Naive B cell (primary cell): ENCODE measurements around the gene ZNF135. TPM values are rescaled to one million over a fixed set of nuclear protein-coding genes. Genes with fewer than 3 reads are reported as not detected.

ENCODE experiments used
- ATAC-seq, 2 donors: fragments of 150-1000 bp; cut with Tn5 transposase; 2 replicates each; pipeline ENCODE4 v1.10.0; 2021; ENCODE audit warnings: low read depth in 2 of 2, mild to moderate bottlenecking in 2 of 2, moderate library complexity in 2 of 2
- DNase-seq: peaks from one replicate; pipeline ENCODE4 v3.0.0; 2022
- H3K27ac Mint-ChIP-seq, 6 donors: one replicate each; pipeline ENCODE4 v1.8.0; 2020 to 2022; ENCODE audit warnings: mild to moderate bottlenecking in 6 of 6, mixed read lengths in 6 of 6, moderate library complexity in 5 of 6, inconsistent platforms in 2 of 6
- H3K27me3 Mint-ChIP-seq, 3 donors: one replicate each; pipeline ENCODE4 v1.8.0; 2021 to 2022; ENCODE audit warnings: mixed read lengths in 3 of 3, mild to moderate bottlenecking in 1 of 3
- H3K36me3 Mint-ChIP-seq, 2 donors: one replicate each; pipeline ENCODE4 v1.8.0; 2020 to 2022; ENCODE audit warnings: mixed read lengths in 2 of 2, inconsistent platforms in 1 of 2, mild to moderate bottlenecking in 1 of 2
- H3K4me1 Mint-ChIP-seq, 3 donors: one replicate each; pipeline ENCODE4 v1.8.0; 2020 to 2022; ENCODE audit warnings: mixed read lengths in 3 of 3, inconsistent platforms in 1 of 3, mild to moderate bottlenecking in 1 of 3, moderate library complexity in 1 of 3
- H3K4me3 Mint-ChIP-seq, 8 donors: one replicate each; pipeline ENCODE4 v1.8.0; 2020 to 2022; ENCODE audit warnings: mild to moderate bottlenecking in 8 of 8, mixed read lengths in 8 of 8, moderate library complexity in 8 of 8, inconsistent platforms in 2 of 8
- H3K9me3 Mint-ChIP-seq, 7 donors: one replicate each; pipeline ENCODE4 v1.8.0; 2020 to 2022; ENCODE audit warnings: mixed read lengths in 7 of 7, mild to moderate bottlenecking in 5 of 7, inconsistent platforms in 2 of 7, moderate library complexity in 1 of 7
- polyA plus RNA-seq, 6 donors: library from polyadenylated mRNA; unstranded; fragments of 300-500 nt; fragmentation: Illumina TruSeq; gene quantifications; one replicate each; pipeline ENCODE4 v1.2.3, GENCODE V29; 2021; ENCODE audit warnings: low read depth in 6 of 6

ZNF135 gene
- polyA plus RNA-seq, 6 donors from 2014 or later, result 4.2 to 11.1 (median 5.6) TPM; not detected in 1

DNA sequence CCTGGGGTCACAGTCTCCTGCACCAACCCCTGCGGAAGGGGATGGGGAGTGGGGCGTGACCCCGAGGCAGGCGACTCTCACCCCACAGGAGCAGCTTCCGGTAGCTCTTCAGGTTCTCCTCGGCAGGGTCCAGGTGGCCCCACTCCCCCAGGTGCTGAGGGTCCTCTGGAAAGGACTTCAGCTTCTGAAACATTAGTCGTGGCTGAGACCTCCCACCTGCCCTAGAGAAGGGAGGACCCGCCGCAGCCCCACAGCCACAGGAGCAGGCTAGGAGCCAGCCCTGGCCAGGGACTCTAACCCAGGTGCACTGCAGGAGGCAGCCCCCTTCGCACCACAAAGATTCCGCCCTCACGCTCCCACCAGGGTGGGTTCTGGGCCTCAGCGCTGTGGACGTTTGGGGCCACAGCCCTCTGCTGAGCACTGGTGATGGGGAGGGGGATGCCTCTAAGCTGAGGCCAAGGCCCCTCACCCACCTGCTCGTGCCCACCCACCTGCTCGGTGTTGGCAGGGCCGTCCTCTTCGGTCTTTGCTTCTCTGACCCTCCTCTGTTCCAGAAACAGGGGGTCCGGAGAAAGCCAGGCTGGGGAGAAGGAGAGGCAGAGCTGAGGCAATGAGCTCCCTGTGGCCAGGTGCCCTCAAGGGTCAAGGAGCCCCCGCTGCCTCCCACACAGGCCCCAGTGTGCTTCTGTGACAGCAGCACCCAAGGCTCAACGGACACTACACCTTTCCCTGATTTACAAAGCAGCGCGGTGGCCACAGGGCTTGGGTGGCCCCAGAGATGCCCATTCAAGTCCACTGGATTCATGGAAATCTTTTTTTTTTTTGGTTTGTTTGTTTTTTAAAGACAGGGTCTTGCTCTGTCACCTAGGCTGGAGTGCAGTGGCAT, 28.0 kb downstream of the ZNF135 start:
- no peak for ATAC-seq
- Mint-ChIP-seq H3K27ac (no peak overlapping the region), H3K27me3 (no peaks in the 10 kb centered on the region), H3K36me3 (peaks cover 0 to 8% of the 10 kb centered on the region in 2 donors), H3K4me3 (no peak overlapping the region), H3K9me3 (peaks cover 0 to 19% (median 8%) of the 10 kb centered on the region in 7 donors), H3K4me1 (peaks cover 0 to 4% (median 0%) of the 10 kb centered on the region in 3 donors)
- no peak for DNase-seq

DNA sequence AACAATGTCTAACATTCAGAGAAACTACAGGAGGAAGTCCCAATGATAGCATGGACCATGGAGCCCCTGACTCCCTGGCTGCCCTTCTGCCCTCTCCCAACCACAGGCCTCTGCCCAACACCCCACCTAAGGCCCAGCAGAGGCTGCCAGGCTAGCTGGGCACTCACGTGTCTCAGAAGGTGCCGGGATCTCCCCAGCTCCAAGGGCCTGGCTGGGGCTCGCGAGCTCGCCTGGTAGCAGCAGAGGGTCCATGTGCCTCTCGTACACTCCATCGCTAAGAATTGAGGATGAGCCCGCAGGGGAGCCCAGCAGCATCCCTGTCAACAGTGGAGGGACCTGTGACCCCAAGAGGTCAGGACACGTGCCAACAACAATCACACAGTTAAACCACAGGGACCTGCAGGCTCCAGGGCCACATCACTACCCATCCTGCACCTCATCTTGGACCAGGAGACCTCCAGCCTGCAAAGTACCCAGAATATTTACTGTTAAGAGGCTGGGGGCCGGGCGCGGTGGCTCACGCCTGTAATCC, 29.5 kb downstream of the ZNF135 start:
- H3K27ac Mint-ChIP-seq, result no peak overlapping the region
- no peaks in the 10 kb centered on the region for H3K27me3 Mint-ChIP-seq
- H3K9me3 Mint-ChIP-seq, result peaks cover 0 to 9% (median 4%) of the 10 kb centered on the region in 7 donors
- peaks cover 6 to 7% of the 10 kb centered on the region in 2 donors for H3K36me3 Mint-ChIP-seq
- ATAC-seq (no peak), DNase-seq (no peak)
- peaks cover 3 to 12% (median 5%) of the 10 kb centered on the region in 3 donors for H3K4me1 Mint-ChIP-seq
- H3K4me3 Mint-ChIP-seq, result no peak overlapping the region

DNA sequence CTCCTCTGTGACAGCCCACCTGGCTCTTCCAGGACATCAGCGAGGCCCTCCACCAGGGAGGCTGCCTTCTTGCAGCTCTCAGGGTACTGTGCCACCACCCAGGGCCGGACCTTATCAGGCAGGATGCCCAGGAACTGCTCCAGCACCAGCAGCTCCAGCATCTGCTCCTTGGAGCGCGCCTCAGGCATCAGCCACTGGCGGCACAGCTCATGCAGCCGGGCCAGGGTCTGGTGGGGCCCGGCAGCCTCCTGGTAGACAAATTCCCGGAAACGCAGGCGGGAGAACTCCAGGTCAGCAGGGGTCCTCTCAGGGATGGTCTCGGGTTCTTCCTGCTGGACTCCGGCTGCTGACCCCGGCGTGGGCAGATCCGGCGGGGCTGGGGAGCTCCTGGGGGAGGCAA, 30.8 kb downstream of the ZNF135 start:
- Mint-ChIP-seq H3K4me3 (no peak overlapping the region), H3K36me3 (peaks cover 0 to 8% of the 10 kb centered on the region in 2 donors), H3K9me3 (peaks cover 0 to 7% (median 0%) of the 10 kb centered on the region in 7 donors), H3K4me1 (peaks cover 5 to 14% (median 6%) of the 10 kb centered on the region in 3 donors), H3K27me3 (no peaks in the 10 kb centered on the region), H3K27ac (peak overlapping the region in 2 of 6 donors; percentile 53 to 56)
- ATAC-seq (no peak), DNase-seq (no peak)

DNA sequence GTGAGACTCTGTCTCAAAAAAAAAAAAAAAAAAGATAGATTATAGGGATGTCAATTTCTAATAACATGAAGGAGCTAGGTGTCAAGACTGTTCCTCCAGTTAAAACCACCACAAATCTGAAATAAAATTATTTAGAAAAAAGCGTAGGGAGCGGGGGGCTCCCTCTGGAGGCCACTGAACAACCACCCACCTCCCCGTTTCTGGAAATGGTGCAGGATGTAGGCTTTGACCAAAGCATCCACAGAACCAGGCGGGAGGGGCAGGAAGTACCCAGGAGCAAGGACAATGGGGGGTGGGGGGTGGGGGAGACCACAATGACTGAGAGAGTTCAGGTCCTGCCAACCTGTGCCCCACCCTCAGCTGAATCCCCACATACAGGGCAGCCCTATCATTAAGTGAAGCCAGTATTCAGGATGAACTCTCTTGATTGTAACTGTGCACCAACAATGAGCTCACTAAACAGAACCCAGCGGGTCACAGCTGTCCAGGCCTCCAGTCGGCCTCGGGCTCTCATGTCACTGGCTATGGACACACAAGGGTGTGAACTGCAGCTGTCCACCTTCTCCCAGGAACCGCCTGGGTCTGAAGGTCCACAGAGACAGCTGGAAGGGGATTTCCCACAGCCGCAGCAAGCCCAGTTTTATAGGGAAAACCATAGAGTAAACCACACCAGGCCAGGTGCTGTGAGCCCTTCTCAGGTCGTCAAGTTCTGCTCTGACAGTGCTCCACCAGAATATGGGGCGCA, 32.3 kb downstream of the ZNF135 start:
- Mint-ChIP-seq H3K4me3 (peak overlapping the region in 2 of 8 donors; percentile 56 to 68), H3K9me3 (peaks cover 0 to 7% (median 0%) of the 10 kb centered on the region in 7 donors), H3K27me3 (no peaks in the 10 kb centered on the region), H3K36me3 (peaks cover 0 to 15% of the 10 kb centered on the region in 2 donors), H3K4me1 (peaks cover 8 to 21% (median 17%) of the 10 kb centered on the region in 3 donors), H3K27ac (peak overlapping the region in 5 of 6 donors; percentile 64 to 93 (median 83))
- no peak for DNase-seq
- ATAC-seq, result no peak

DNA sequence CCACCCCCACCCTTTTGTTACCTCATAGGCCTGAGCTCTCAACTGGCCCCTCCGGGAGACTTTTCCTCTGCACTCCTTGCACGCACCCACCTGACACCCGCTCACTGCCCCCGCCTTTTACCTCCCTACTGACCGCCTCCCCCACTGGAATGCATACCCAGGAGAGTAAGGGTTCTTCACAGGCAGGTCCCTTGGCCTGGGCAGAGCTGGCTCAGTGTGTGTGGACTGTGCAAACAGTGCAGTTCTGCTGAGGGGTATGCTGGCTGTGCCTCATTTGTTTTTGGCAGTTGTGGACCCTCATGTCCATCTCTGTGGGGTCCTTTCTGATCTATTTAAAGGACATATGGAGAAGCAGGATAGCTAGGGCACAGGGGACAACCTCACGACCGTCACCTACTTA, 34.0 kb downstream of the ZNF135 start:
- Mint-ChIP-seq H3K27ac (peak overlapping the region in 2 of 6 donors; percentile 78 to 86), H3K9me3 (peaks cover 0 to 5% (median under 1%) of the 10 kb centered on the region in 7 donors), H3K27me3 (no peaks in the 10 kb centered on the region), H3K4me1 (peaks cover 21 to 33% (median 32%) of the 10 kb centered on the region in 3 donors), H3K36me3 (peaks cover 0 to 17% of the 10 kb centered on the region in 2 donors), H3K4me3 (no peak overlapping the region)
- ATAC-seq (no peak), DNase-seq (no peak)

DNA sequence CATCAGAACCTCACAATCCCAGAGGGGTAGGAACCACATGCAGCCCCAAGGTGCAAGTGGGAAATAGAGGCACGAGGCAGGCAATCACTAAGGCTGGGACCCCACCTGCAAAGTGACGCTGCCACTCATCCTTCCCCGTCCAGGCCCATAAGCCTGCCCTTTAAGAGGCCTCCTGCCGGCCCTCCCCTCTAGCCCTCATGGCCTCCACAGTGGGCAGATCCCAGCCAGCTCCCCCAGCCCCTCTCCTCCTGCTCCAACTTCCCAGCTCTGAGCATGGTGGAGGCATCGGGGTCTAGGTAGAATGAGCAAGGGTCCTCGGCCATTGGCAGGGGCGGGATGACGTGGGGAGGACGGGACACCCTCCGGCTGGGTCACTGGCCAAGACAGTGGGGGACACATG, 36.2 kb downstream of the ZNF135 start:
- Mint-ChIP-seq H3K36me3 (peaks cover 3 to 24% of the 10 kb centered on the region in 2 donors), H3K4me1 (peaks cover 28 to 42% (median 41%) of the 10 kb centered on the region in 3 donors), H3K27ac (peak overlapping the region in 3 of 6 donors; percentile 33 to 100 (median 100)), H3K9me3 (peaks cover 0 to 11% (median 7%) of the 10 kb centered on the region in 7 donors), H3K4me3 (peak overlapping the region in 3 of 8 donors; percentile 20 to 84 (median 25)), H3K27me3 (no peaks in the 10 kb centered on the region)
- ATAC-seq (no peak), DNase-seq (no peak)

DNA sequence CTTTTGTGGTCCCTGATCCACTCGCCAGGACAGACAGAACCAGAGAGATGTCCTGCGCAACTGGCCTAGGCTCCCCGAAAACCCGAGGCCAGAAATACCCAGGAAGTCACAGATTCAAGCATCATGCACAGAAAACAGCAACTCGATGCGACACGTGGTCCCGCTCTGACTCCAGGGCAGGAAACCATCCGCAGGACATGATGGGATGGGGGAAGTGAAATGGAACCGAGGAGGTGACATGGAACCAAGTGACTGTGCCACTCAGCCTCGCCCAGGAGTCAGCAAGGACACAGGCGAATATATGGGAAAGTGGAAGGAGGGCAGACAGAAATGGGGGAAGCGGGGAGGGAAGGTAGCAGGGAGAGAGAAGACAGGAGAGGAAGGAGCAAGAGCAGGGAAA, 37.8 kb downstream of the ZNF135 start:
- Mint-ChIP-seq H3K27ac (peak overlapping the region; percentile 93 to 100 (median 100)), H3K9me3 (peaks cover 0 to 14% (median 10%) of the 10 kb centered on the region in 7 donors), H3K4me3 (peak overlapping the region; percentile 80 to 94 (median 85)), H3K4me1 (peaks cover 28 to 41% (median 40%) of the 10 kb centered on the region in 3 donors), H3K27me3 (no peaks in the 10 kb centered on the region), H3K36me3 (peaks cover 3 to 24% of the 10 kb centered on the region in 2 donors)
- no peak for DNase-seq
- ATAC-seq, result no peak

DNA sequence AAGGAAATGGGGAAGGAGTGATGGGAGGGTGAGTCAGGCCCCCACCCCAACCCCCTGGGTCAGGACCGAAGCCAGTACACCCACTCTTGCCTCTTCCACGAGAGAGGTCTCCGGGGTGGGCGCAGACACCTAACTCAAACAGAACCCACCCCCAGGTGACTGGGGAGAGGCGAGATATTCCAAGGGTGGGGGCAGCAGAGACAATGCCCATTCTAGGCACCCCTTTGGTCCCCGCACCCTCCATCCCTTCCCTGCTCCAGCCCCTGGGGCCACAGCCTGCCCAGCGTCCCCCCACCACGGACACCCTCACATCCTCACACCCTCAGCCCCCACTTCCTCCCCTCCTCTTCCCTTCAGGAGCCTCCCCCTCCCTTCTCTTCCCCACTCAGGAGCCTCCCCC, 38.3 kb downstream of the ZNF135 start:
- peaks cover 28 to 41% (median 36%) of the 10 kb centered on the region in 3 donors for H3K4me1 Mint-ChIP-seq
- no peak for DNase-seq
- ATAC-seq, result no peak
- peaks cover 0 to 16% (median 10%) of the 10 kb centered on the region in 7 donors for H3K9me3 Mint-ChIP-seq
- H3K4me3 Mint-ChIP-seq, result peak overlapping the region; percentile 84 to 96 (median 90)
- peak overlapping the region; percentile 100 for H3K27ac Mint-ChIP-seq
- H3K36me3 Mint-ChIP-seq, result peaks cover 6 to 24% of the 10 kb centered on the region in 2 donors
- no peaks in the 10 kb centered on the region for H3K27me3 Mint-ChIP-seq

DNA sequence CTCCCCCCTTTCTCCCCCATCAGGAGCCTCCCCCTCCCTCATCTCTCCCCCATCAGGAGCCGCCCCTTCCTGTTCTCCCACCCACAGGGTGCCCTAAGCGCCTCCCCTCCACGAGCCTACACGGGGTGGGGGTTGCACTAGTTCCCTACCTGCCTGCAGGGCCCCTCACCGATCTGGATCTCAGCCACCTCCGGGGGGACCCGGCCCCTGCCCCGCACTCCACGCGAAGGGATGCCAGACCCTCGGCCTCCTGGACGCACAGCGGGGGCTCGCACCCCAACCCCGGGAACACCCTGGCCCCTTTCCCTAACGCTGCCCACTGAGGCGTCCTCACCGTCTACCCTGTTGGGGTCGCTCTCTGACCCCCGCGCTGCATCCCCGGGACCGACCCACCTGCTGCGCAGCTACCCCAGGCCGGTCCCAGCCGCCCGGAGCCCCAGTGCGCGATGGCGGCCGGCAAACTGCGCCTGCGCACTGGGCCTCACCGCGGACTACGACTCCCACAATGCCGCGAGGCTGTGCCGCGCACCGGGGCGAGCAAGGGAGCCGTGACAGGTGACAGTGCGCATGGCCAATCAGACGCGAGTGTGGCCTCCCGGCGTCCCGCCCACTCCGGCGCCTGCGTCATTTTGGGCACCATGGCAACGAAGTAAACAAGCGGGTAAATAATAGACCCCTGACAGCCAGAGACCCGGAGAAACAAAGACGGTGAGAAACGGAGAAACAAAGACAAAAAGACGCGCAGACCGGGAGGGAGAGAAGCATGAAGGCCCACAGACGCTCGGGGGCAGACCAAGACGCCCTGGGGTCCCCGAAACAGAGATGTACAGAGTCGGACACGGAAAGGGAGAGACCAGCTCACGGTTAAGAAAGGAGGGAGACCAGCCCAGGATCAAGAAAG, 38.9 kb downstream of the ZNF135 start, which contains the start of gene ZSCAN18:
ZSCAN18 (minus strand) TSS at position 451 of the 901 bp plus-strand sequence. CDS start 7,964 bp downstream, outside the sequence.
- DNase-seq, result peak; percentile 100
- H3K4me3 Mint-ChIP-seq, result peak within 1 kb of the TSS; percentile 84 to 96 (median 94)
- peaks cover 8 to 23% of the 10 kb centered on the region in 2 donors for H3K36me3 Mint-ChIP-seq
- no peaks in the 10 kb centered on the region for H3K27me3 Mint-ChIP-seq
- H3K9me3 Mint-ChIP-seq, result peaks cover 0 to 22% (median 12%) of the 10 kb centered on the region in 7 donors
- H3K4me1 Mint-ChIP-seq, result peaks cover 28 to 41% (median 31%) of the 10 kb centered on the region in 3 donors
- H3K27ac Mint-ChIP-seq, result peak within 1 kb of the TSS; percentile 100
- ATAC-seq, result peak; percentile 87

DNA sequence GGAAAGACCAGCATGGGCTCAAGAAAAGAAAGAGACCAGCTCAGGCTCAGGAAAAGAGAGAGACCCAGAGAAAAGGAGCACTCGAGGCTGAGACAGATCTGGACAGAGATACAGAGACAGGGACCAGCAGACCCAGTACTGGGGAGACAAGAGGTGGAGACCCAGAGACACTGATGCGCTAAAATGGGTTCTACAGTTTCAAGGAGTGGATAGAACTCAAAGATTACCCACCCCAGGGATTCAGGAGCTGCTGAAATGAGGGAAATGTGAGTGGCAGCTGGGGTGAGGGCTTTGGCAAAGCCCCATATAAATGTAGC, 39.6 kb downstream of the ZNF135 start:
- no peak for ATAC-seq
- H3K27me3 Mint-ChIP-seq, result no peaks in the 10 kb centered on the region
- H3K27ac Mint-ChIP-seq, result peak overlapping the region; percentile 100
- no peak for DNase-seq
- peaks cover 13 to 22% of the 10 kb centered on the region in 2 donors for H3K36me3 Mint-ChIP-seq
- peaks cover 24 to 36% (median 30%) of the 10 kb centered on the region in 3 donors for H3K4me1 Mint-ChIP-seq
- H3K4me3 Mint-ChIP-seq, result peak overlapping the region; percentile 84 to 96 (median 94)
- H3K9me3 Mint-ChIP-seq, result peaks cover 5 to 28% (median 17%) of the 10 kb centered on the region in 7 donors

DNA sequence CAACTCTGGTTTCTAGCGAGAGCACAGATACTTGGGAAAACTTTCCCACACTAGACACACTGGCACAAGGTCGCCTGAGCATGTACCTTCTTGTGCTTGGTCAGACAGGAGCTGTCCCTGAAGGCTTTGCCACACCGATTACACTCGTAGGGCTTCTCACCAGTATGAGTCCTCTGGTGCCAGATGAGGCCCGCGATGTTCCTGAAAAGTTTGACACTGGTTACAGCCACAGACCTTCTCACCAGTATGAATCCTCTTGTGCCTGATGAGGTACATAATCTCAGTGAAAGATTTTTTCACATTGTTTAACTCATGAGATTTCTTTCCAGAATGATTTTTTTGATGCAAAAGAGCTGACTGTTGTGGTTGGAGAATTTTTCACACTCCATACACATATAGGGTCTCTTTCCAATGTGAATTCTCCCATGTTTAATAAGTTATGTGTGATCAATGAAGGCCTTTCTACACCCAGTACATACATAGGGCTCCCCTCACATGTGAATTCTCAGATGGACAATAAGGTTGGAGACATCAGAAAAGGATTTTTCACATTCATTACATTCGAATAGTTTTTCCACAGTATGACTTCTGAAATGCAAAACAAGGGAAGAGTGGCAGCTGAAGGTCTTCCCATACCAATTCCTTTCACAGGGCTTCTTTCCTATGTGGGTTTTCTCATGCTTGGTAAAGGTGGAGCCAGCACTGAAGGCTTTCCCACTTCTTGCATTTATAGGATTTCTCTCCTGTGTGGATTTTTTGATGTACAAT, 48.9 kb downstream of the ZNF135 start:
- Mint-ChIP-seq H3K9me3 (peaks cover 15 to 87% (median 81%) of the 10 kb centered on the region in 7 donors), H3K27me3 (no peaks in the 10 kb centered on the region), H3K36me3 (peaks cover 5 to 41% of the 10 kb centered on the region in 2 donors), H3K4me3 (no peak overlapping the region), H3K27ac (no peak overlapping the region), H3K4me1 (no peaks in the 10 kb centered on the region)
- ATAC-seq (no peak), DNase-seq (no peak)

DNA sequence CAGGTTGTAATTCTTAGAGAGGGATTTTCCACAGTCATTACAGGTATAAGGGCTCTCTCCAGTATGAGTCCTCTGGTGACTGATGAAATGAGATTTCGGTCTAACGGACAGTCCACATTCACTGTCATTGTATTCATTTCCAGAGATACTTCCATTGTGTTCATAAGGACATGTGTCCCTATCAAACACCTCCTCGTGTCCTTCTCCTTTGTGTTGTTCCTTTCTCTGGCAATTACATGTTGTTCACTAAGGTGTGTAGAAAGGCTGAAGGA, 49.4 kb downstream of the ZNF135 start:
- no peak overlapping the region for H3K4me3 Mint-ChIP-seq
- H3K27ac Mint-ChIP-seq, result no peak overlapping the region
- no peaks in the 10 kb centered on the region for H3K4me1 Mint-ChIP-seq
- H3K9me3 Mint-ChIP-seq, result peaks cover 14 to 87% (median 80%) of the 10 kb centered on the region in 7 donors
- DNase-seq (no peak), ATAC-seq (no peak)
- H3K36me3 Mint-ChIP-seq, result peaks cover under 1 to 37% of the 10 kb centered on the region in 2 donors
- H3K27me3 Mint-ChIP-seq, result no peaks in the 10 kb centered on the region
